Inflammatory macrophage (primary cell): ENCODE measurements around the gene CUX1.
"Not testable (repeated sequence)": the region's sequence is repeated elsewhere in the genome, so short reads cannot be mapped to it uniquely, and the experiment has no call there.

Experiments
- DNase-seq, 2 donors: peaks; one replicate each; pipeline ENCODE4 v3.0.0-alpha.2; 2020 to 2022

Gene CUX1

DNA sequence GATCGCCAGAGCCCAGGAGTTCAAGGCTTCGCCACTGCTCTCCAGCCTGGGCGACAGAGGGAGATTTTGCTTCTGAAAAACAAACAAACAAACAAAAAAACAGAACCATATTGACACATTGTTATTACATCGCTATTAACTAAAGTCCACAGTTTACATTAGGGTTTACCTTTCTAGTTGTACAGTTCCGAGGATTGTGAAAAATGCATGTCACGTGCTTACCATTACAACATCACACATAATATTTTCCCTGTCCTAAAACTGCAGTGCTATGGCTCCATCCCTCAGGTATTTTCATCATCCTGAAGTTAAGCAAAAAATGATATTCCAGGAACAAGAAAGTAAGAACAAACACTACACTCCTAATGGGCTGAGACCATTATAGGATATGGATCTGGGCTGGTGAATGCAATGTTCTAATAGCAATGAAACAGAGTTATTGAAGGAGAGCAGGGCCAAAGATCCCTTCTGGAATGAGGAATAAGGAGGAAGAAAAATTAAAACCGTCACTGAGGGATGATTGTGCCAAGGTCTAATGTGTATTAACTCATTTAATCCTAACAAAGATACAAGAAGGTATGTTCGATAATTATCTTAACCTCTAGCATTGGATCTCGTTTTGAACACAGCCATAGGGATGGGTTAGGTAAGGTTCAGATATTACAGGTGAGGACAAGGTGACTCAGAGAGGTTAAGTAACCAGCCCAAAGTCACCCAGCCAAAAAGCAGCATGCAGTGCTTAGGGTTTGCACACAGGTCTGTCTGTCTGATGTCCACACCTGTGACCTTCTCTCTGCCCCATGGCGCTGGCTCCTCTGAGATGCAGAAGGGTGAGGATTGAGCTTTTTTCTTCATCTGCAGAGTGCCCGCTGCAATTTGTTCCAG is 14.0 kb upstream of the CUX1 start:
- DNase-seq = no peak

DNA sequence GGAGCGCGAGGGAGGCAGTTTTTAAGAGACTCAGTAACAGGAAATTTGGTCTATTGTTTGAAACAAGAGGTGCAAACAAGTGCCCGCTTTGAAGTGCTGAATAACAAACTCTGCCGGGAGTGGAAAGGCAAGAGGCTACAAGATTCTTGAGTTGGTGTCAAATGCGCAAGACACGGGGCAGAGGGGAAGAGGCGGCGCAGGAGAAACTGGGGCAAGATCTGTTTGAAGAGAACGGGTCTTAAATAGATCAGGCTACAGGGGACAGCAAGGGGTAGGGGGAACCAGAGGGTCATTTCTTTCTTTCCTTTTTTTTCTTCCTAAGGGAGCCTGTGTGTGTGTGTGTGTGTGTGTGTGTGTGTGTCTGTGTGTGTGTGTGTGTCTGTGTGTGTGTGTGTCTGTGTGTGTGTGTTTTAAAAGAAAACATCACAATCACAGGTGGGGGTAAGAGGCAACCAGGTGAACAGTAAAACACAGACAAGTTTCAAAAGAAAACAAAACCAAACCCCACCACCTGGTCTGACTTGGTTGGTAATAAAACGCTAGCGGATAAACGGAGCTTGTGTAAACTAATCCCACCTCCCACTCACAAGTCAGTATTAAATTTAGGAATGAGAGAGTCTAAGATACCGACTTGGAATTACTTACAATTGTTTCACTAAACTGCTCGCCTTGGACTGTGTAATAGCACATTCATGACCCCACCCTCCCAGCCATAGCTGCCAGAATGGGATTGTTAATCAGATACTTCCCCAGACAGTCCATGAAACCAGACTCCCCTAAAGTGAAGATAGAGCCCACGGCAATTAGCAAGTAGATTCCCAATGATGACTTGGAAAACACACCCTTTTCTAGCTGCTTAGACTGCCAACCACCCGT is 13.1 kb upstream of the CUX1 start:
- no peak for DNase-seq

DNA sequence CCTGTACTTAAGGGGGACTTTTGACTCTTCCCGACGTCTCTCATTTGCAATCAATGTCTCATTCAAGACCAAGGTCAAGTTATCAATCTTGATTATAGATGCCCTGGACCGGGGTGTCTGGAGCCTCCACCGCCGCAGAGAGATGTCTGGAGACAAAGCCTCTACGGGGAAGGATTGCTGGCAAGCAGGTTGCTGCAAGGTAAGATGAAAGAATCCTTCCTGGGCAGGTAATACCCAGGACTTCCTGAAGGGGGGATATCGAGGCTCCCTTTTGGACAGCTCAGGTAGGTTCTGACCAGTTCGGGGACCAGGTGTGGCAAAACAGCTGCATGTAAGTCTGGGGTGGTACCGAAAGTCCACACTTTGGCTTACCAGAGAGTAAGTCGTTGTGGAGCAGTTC is 12.5 kb upstream of the CUX1 start:
- DNase-seq = no peak

DNA sequence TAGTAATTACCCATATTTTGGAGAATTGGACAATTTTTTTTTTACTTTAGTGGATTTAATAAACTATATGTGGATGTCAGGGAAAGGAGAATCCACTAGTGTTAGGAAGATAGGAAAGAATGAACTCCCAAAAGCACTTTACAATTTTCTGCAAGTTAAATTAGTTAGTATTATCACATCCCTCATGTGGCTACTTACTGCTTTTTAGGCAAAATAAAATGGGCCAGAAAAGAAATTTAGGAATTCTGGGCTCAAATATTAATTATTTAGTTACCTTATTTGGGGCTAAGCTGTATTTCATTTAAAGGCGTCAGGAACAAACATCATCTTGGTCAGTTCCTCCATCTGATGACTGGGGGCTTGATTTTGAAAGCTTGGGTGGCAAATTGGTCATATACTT is 4.8 kb upstream of the CUX1 start:
- DNase-seq = no peak

DNA sequence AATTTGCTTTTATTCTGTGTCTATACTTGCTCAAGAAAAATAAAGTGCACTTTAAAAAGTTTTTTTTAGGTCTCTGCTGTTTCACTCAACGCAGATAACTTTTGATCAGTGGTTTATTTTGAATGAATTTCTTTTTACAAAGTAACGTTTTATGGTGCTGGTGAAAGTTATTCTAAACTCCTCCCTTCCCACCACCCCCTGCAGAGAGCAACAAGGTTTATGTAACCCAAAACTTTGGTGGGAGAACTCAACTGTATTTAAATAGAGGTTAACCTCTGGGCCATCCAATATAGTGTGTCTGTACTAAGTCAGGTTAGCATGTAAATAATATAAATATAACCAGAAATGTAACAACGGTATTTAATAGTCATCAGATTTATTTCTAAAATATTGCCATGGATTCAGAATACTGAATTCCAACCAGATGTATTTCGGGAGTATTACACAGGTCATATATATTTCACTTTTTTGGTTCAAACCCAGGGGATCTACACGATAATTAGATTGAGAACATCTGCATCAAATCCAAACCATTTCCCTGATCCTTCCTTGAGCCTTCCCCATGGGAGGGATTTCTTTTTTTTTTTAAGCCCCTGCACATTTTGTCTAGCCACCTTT is 3.9 kb upstream of the CUX1 start:
- DNase-seq = no peak

DNA sequence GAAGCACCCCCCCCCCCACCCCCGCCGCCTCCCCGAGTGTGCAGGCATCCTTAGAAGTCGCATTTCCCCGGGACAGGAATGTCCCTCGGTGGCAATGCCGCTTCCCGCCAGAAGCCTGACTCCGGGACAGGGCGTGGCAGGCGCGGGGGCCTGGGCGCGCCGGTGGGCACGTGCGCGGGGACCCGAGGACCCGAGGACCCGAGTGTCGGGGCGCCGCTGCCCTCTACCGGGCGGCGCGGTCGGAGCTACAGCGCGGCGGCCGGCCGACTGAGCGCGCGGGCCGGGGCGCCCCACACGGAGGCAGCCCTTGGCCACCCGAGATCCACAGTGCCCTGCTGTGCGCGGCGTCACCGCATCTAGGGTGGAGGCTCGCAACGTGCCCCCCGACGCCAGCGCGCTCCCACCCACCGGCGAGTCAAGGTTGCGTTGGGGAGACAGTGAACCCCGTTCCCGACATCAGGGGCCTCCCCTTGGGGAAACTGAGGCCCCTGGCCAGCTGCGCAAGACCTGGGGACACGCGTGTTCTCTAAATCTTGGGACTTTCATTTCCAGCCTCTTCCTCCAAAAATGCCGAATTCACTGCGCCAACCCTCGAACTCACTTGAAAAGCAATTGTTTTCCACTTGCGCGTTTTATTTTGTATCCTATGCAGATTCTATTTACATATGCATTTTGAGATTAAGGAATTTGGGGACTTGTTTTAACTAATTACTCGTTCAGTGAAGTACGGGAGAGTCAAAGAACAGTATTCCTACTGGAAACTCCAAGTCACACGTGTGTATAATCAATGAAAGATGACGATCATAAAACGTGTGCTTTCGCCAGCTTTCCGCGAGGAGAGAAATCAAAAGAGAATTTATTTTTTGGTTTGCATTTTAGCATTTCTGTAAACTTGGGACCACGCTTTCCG is 3.1 kb upstream of the CUX1 start:
- peak; percentile 57 to 72 for DNase-seq

DNA sequence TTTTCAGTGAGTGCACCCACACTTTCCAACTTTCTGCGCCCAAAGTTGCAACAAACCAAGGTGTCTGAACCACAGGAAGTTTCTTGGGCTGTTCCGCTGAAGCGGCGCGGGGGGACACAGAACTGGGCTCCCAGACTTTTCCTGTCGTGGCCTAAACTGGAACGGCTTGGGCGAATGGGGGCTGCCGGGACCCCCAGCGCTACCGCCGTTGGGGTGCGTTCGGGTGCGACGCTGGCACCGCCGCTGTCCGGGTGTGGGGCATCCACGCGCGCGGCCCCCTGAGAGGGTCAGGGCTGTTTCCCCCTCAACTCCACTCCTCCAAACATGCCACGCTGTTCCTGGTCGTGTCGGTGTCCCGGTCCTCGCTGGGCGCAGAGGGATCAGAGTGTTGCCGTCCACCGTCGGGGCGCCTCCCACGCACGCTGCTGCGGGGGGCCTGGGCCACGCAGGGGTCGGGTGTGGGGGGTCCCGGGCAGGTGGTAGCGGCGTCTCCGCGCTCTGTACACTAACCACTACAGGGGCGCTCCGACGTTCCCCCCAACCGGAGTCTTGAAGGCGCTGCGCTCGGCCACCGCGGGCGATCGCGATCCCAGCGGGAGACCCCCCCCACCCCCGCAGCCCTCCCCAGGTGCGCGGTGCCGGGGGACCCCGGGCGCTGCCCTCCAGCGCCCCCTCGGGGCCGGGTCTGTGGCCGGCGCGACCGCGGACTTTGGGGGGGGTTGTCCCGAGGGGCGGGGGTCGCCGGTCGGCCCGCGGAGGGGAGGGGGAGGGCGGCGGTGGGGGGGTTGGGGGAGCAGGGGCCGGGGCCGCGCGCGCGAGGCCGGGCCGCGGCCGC is 2.2 kb upstream of the CUX1 start:
- peak in 1 of 2 donors; percentile 40 for DNase-seq

DNA sequence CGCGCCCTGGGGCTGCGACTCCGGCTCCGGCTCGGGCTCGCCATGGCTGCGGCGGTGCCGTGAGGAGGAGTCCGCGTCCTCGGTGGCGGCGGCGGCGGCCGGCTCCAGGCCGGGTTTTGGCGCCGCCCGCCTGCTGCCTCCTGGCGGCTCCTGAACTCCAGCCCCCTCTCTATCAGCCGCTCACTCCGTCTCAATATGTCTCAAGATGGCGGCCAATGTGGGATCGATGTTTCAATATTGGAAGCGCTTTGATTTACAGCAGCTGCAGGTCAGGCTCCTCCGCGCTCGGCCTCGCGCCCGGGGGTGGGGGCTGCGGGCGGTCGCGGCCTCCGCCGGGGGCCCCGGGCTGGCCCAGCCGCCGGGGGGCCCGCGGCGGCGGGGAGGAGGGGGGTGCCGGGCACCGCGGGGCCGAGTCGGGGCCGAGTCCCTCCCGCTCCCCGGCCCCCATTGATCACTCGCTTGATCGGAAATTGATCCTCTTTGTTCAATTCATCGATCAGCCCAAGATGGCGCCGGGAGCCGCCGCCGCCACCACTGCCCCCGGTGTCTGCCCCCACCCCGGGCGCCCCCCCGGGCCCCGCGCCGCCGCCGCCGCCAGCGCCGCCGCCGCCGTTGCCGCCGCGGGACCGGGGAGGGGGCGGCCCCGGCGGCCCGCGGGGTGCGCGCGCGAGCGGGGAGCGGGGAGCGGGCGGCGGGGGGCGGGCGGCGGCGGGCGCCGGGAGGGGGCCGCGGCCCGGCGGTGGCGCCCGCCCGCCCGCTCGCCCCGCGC is 1.4 kb upstream of the CUX1 start:
- DNase-seq = peak; percentile 75 to 85

DNA sequence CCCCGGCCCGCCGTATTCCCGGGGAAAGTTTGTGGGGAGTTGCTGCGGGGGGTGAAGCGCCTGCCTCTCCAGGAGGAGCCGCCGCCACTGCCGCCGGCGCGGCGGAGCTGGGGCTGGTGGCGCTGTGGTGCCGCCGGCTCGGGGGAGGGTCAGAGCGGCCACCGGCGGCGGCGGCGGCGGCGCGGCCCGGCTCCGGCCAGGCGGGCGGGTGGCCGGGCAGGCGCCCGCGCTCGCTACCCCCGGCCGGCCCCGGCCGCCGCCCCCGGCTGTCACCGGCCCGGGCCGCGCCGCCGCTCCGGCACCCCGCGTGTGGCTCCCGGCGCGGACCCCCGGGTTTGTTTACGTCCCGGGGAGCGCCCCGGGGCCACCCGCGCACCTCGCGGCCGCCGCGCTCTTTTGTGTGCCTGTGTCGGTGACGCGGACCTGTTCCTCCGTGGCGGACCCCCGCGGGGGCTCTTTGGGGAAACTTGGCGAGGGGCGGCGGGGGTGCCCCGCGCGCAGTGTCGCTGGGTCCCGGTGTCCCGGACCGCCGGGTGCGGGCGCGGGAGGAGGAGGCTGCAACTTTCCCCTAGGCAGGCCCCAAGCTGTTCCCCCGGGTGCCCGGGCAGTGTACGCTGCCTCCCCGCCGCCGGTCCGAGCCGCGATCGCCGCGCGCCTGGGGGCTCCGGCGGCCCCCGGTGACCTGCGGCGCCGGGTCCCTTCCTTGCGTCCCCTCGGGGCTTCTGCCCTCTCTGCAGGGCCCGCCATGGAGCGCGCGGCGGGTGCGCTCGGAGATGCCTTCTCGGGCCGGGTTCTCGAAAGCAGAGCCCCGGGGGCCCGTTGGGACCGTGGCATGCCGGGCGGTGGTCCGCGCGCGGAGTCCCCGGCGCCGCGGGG is 593 bp upstream of the CUX1 start:
- peak; percentile 35 to 57 for DNase-seq

DNA sequence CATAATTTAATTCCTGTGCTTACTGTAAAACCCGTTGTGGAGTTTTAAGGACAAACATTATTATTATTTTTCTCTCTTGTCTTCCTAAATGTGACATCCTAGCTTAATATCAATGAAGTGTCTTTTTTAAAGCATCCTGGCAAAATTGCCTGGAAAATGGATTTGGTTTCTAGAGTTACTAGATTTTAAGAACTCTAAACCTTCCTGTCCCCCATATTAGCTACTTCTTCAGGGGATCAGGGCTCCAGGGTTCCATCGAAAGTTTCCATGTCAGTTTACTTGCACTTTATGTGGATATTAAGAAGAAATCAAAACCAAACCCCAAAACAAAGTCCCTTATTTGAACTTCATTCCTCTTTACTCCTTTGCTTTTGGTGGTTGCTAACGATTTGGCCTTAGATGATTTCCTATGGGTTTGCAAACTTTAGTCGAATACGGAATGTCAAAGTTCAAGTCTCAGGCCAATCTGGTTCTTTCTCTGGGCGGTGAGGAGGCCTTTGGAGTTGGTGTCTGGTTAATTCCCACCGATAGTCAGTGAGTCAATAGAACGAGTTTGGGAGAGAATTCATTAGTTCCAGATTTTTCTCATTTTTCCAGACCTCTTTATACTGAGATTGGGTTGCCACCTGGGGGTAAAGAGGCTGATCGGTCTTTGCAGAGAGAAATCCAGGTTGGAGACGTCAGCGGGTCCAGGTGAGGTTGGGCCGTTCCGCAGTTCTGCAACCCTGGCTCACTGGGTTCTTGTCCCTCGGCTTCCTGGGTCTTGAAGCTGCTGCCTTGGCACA is 1.1 kb downstream of the CUX1 start:
- DNase-seq = no peak

DNA sequence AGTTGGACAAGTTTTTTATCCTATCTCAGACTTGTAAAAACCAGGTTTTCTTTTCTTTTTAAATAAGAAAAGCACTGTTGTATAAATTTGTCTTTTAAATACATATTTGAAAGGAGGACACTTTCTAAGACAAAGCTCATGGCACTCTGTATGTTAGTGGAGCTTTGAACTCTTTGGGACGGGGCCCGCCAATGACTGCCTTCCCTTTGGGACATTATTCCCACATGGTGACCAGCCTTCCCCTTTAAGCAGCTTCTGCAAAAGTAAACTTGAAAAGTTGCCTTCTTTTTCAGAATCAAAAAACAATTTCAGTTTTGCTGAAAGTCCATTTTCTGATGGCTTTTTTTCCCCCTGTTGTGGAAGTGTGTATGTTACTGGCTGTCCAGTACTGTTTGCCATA is 1.8 kb downstream of the CUX1 start:
- peak in 1 of 2 donors; percentile 44 for DNase-seq

DNA sequence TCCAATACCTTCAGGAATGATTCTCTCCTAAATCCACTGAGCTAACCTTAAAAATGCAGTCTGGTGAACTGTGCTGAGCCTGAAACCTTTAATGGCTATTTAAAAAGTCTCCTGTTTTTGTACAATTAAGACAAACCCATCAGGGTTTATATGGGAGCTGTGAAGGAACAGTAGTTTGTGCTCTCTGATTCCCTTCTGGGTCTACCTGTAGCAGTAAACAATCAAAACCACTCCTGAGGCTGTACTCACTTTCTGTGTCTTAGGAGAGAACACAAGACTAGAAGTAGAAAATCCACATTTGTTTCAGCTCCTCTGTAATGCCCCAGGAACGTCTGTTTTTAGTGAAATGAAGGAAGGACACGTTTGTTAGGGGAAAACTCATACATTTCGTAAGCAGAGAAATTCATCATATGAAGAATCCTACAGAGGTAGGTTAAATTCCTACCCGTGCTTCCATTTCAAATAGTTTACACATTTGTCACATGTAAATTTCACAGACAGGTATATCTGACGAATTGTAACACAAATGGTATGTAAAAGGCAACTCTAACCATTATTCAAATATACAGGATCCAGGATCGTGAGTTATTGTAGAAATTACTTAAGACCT is 2.6 kb downstream of the CUX1 start:
- no peak for DNase-seq

DNA sequence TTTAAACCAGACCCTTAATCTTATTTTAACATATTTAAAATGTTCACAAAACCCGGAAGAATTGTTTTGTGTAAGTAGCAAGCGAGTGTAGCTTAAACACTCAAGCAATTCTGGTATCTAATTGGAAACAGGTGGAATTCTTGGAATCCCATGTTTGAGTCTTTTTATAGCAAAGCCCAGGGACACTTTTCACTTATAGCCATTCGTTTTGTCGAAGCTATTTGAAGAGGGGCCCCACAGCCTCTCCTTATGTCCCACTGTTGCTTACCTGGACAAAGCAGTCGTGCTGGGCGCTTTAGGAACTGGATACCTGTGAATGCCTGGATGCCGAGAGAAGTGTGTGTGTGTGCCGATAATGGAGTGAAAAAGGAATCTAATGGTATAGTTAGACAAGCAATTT is 3.3 kb downstream of the CUX1 start:
- no peak for DNase-seq

DNA sequence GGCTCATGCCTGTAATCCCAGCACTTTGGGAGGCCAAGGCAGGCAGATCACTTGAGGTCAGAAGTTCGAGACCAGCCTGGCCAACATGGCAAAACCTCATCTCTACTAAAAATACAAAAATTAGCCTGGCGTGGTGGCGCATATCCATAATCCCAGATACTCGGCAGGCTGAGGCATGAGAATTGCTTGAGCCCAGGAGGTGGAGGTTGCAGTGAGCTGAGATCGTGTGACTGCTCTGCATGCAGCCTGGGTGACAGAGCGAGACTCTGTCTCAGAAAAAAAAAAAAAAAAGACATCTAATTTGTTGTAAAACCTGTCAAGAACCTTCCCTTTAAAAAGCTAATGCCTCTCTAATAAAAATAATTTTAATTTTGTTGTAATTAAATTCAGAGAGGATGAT is 5.2 kb downstream of the CUX1 start:
- DNase-seq = not testable (repeated sequence)

DNA sequence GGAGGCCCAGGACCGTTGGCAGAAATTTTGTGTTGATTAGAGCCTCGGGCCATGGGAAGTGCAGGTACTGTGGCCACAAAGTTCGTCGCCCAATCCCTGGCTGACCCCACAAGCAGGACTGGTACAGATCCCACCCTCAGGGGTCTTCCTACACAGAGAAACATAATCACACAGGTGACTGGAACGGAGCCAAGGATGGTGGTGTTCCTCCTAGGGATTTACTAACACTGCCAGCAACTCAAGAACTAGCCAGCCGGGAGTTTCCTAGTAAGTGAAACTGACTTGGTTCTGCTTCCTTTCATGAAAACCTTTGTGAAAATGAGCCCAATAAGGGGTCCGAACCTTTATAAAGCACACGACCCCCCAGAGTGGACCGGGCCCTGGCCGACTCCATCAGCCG is 5.7 kb downstream of the CUX1 start:
- peak in 1 of 2 donors; percentile 45 for DNase-seq

DNA sequence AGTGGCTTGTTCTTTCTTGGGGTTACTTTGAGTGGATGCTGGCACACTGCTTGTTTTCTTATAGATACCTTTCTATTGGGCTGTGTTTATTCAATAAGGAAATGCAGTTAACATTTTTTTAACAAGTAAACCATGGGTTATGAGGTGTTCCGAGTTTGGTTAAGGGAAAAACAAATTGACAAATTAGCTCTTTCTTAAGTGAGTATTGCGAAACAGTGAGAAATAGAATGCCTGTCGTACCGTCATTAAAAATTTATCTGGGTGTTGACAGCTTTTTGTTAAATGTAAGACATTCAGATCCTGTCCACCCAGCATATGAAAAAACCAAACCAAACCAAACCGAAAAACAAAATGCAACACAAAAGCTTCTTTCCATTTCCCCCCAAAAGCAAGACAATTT is 6.2 kb downstream of the CUX1 start:
- peak in 1 of 2 donors; percentile 50 for DNase-seq

DNA sequence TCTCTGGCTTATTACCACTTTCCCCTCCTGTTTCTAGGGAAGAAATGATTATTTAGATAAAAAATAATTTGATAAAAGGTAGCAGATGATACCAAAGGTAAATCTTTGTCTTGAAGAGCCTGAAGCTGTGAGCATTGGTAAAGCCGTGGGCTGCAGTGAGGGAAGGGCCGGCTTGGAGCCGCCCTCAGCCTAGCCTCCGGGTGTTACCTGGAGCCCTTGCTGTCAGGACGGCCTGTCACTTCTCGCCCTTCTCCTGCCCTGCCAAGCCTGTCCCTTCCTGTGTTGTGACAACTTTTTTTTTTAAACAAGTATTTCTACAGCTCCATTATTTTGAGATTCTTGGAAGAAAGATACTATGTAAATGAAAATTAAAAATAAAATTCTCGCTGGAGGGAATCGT is 7.0 kb downstream of the CUX1 start:
- no peak for DNase-seq
